GM12878 (cell line): ENCODE data around the gene CENPO. TPM values are rescaled to one million over a fixed set of nuclear protein-coding genes. Genes with fewer than 3 reads are reported as not detected.

Experiments used
- ATAC-seq: fragments of 200-7000 bp; cut with Tn5 transposase; 3 replicates; pipeline ENCODE4 v1.9.1; 2020; ENCODE audit warnings: mild to moderate bottlenecking, moderate library complexity
- BruUV-seq: library from RNA; stranded (reverse); fragments of 400-500 nt; replicated peaks from 2 replicates; lab custom pipeline; 2021; lab: Mats Ljungman, UMichigan
- CTCF ChIA-PET: fragments of 300-600 bp; sonication (Branson Sonifier 250); formaldehyde crosslinking; extraction: SDS; loops from one replicate; lab custom pipeline; 2021; ENCODE audit warnings: inconsistent platforms; lab: Yijun Ruan, JAX
- POLR2A ChIA-PET: fragments of 350-600 bp; formaldehyde crosslinking; extraction: SDS; loops from one replicate; lab custom pipeline; 2021; ENCODE audit warnings: inconsistent platforms; lab: Charles Lee
- RAD21 ChIA-PET: fragments of 300-600 bp; sonication (Branson Sonifier 250); formaldehyde crosslinking; loops from one replicate; lab custom pipeline; 2023; ENCODE audit warnings: antibody characterized with exemption; ENCODE audit not compliant: unreplicated experiment; lab: Charles Lee
- SMC1A ChIA-PET: fragments of 300-600 bp; sonication (Branson Sonifier 250); formaldehyde crosslinking; loops from one replicate; lab custom pipeline; 2023; ENCODE audit not compliant: unreplicated experiment, uncharacterized antibody; lab: Charles Lee
- DNase-seq: peaks from one replicate; pipeline ENCODE4 v3.0.0-alpha.2; 2011; ENCODE audit warnings: low read depth, low spot score
- FAIRE-seq: peaks from 3 replicates; lab custom pipeline; 2011; peaks lifted over from hg19 to GRCh38; lab: Jason Lieb, UNC
- H2AFZ ChIP-seq: 2 replicates; pipeline ENCODE4 v1.6.0; 2011; ENCODE audit warnings: low read depth, low read length, control low read depth; ENCODE audit not compliant: control insufficient read depth
- H3K27ac ChIP-seq: 2 replicates; pipeline ENCODE4 v1.5.1; 2011; ENCODE audit warnings: control low read depth; ENCODE audit not compliant: control insufficient read depth, insufficient read depth
- H3K27me3 ChIP-seq, 2 experiments: replicated peaks in 1 of 2; 2 replicates each; pipeline versions ENCODE4 v1.6.0 to v1.6.1; 2011; ENCODE audit warnings: low read length in 1 of 2; ENCODE audit not compliant: control insufficient read depth in 2 of 2, insufficient read depth in 2 of 2
- H3K36me3 ChIP-seq, 2 experiments: 2 replicates each; pipeline ENCODE4 v1.5.1; 2011; ENCODE audit warnings: low read length in 1 of 2; ENCODE audit not compliant: control insufficient read depth in 2 of 2, insufficient read depth in 2 of 2
- H3K4me1 ChIP-seq: 2 replicates; pipeline ENCODE4 v1.6.1; 2011; ENCODE audit warnings: mild to moderate bottlenecking, low read length, moderate library complexity, mixed read lengths; ENCODE audit not compliant: control insufficient read depth, insufficient read depth
- H3K4me2 ChIP-seq: 2 replicates; pipeline ENCODE4 v1.6.0; 2011; ENCODE audit warnings: control low read depth; ENCODE audit not compliant: control insufficient read depth, insufficient read depth
- H3K4me3 ChIP-seq: fragments of 200-600 bp; sonication (generic); 2 replicates; pipeline ENCODE4 v1.5.1; 2016
- H3K79me2 ChIP-seq: 2 replicates; pipeline ENCODE4 v1.6.0; 2011; ENCODE audit warnings: low read length; ENCODE audit not compliant: control insufficient read depth, insufficient read depth
- H3K9ac ChIP-seq: 2 replicates; pipeline ENCODE4 v1.8.0; 2011; ENCODE audit warnings: low read length, control low read depth, mixed read lengths; ENCODE audit not compliant: control insufficient read depth, insufficient read depth
- H3K9me3 ChIP-seq: replicated peaks from 3 replicates; pipeline ENCODE4 v1.5.1; 2011; ENCODE audit warnings: mild to moderate bottlenecking, low read length; ENCODE audit not compliant: control insufficient read depth, insufficient read depth
- H4K20me1 ChIP-seq: 2 replicates; pipeline ENCODE4 v1.6.0; 2011; ENCODE audit not compliant: control insufficient read depth, insufficient read depth
- BHLHE40 ChIP-seq, 2 experiments: fragments of 450-650 bp in 1 of 2; IDR thresholded peaks; 2 replicates each; pipeline ENCODE4 v1.6.1; 2011 to 2017; ENCODE audit warnings: low read depth in 2 of 2, borderline replicate concordance in 1 of 2, improper control_type of control experiment in 1 of 2, low read length in 1 of 2, mild to moderate bottlenecking in 1 of 2
- CBX3 ChIP-seq: fragments of 200-600 bp; sonication (generic); IDR thresholded peaks from 2 replicates; pipeline ENCODE4 v1.6.1; 2016; ENCODE audit warnings: low read depth, borderline replicate concordance
- CHD2 ChIP-seq: IDR thresholded peaks from 2 replicates; pipeline ENCODE4 v1.6.1; 2011; ENCODE audit warnings: low read depth, low read length, improper control_type of control experiment, borderline replicate concordance
- KLF5 ChIP-seq: fragments of 450-650 bp; IDR thresholded peaks from 2 replicates; pipeline ENCODE4 v1.6.1; 2014; ENCODE audit warnings: mild to moderate bottlenecking; ENCODE audit not compliant: partially characterized antibody
- NR2C1 ChIP-seq: fragments of 450-650 bp; IDR thresholded peaks from 2 replicates; pipeline ENCODE4 v1.6.1; 2017; ENCODE audit warnings: antibody characterized with exemption, mild to moderate bottlenecking, moderate library complexity
- POLR2A ChIP-seq: IDR thresholded peaks from 2 replicates; pipeline ENCODE4 v1.6.1; 2011; ENCODE audit warnings: low read depth, mild to moderate bottlenecking, low read length
- SMAD5 ChIP-seq: IDR thresholded peaks from 2 replicates; pipeline ENCODE4 v1.6.1; 2016; ENCODE audit warnings: antibody characterized with exemption, low read depth
- STAT3 ChIP-seq: IDR thresholded peaks from 2 replicates; pipeline ENCODE4 v1.6.1; 2011; ENCODE audit warnings: low read depth, low read length, improper control_type of control experiment
- ZNF274 ChIP-seq: IDR thresholded peaks from one replicate; pipeline ENCODE4 v1.8.0; 2011; ENCODE audit not compliant: insufficient read length, insufficient read depth
- WGBS: methylation state at CpG from one replicate; pipeline ENCODE4 v1.1.6; 2016; ENCODE audit warnings: low lambda C conversion rate; ENCODE audit not compliant: insufficient replicate concordance, insufficient coverage; ENCODE audit errors: missing lambda C conversion rate; 5-methylcytosine and 5-hydroxymethylcytosine counted together
- in situ Hi-C: fragments of 300-500 bp; cut with MboI; formaldehyde crosslinking; loops from 9 replicates; pipeline ENCODE4 v1.14.3; 2018; ENCODE audit warnings: mixed read lengths
- intact Hi-C: fragments of 100-400 bp; cut with micrococcal nuclease; formaldehyde crosslinking; loops from one replicate; pipeline ENCODE4 v1.14.2; 2022; ENCODE audit not compliant: unreplicated experiment
- polyA plus RNA-seq, 11 experiments: library from polyadenylated mRNA; depleted of rRNA in 4 of 11; unstranded in 6 of 11; stranded (reverse) in 5 of 11; fragments of >200 nt; fragmentation: Nextera tagmentation in 4 of 11; fragmentation: Illumina TruSeq in 1 of 11; extraction: Ambion mirVana in 4 of 11; extraction: Trizol in 1 of 11; gene quantifications; 1 replicate in 1 of 11; 2 replicates in 10 of 11; pipeline versions ENCODE4 v1.2.1 to v1.2.3, GENCODE V29; 2011 to 2016; ENCODE audit warnings: inconsistent platforms in 2 of 11, missing spikeins in 2 of 11, low read depth in 1 of 11
- total RNA-seq, 4 experiments: library from RNA; depleted of rRNA in 3 of 4; stranded (reverse); fragments of >200 nt in 3 of 4; fragmentation: Illumina TruSeq in 1 of 4; extraction: Trizol in 1 of 4; gene quantifications; 2 replicates each; pipeline versions ENCODE4 v1.2.1 to v1.2.3, GENCODE V29; 2013 to 2021
- TF ChIP-seq, protein P1 (sequence below): fragments of 450-650 bp; formaldehyde crosslinking; IDR thresholded peaks from 2 replicates; pipeline ENCODE4 v1.4.0; 2022; ENCODE audit warnings: mild to moderate bottlenecking, moderate library complexity
- TF ChIP-seq, protein P2 (sequence below): fragments of 450-650 bp; IDR thresholded peaks from 2 replicates; pipeline ENCODE4 v1.6.1; 2017; ENCODE audit warnings: borderline replicate concordance
- TF ChIP-seq, protein P3 (sequence below): fragments of 450-650 bp; IDR thresholded peaks from 2 replicates; pipeline ENCODE4 v1.6.1; 2017; ENCODE audit warnings: antibody characterized with exemption, mild to moderate bottlenecking, moderate library complexity
- TF ChIP-seq, protein P4 (sequence below): fragments of 450-650 bp; IDR thresholded peaks from 2 replicates; pipeline ENCODE4 v1.6.1; 2017; ENCODE audit warnings: mild to moderate bottlenecking, moderate library complexity

Gene CENPO
- total and polyA plus RNA-seq, 10 of the 15 experiments (the other 5 are each of a cell fraction or from before 2014, with no cell fraction given), result 18.7 to 37.0 (median 31.4) TPM

- FAIRE-seq, result no peak
- H2AFZ ChIP-seq, result no peak overlapping the region
- H3K27me3 ChIP-seq, result no peaks in the 10 kb centered on the region
- intact Hi-C loops, result no loop called here
- DNase-seq, result no peak
- WGBS, result 95% methylated on average over 4 of the region's 4 CpGs
- in situ Hi-C loops, result no loop called here
- ChIA-PET CTCF (interaction anchor here (0.8 kb wide), 1 partner anchor 404 kb away, joined by 3 read pairs; no protein-coding TSS in a partner anchor), RAD21 (no interaction called here), POLR2A (no interaction called here), SMC1A (no interaction called here)
- no peaks in the 10 kb centered on the region for H4K20me1 ChIP-seq
- H3K36me3 ChIP-seq, result peaks cover 34 to 37% of the 10 kb centered on the region in 2 experiments
- H3K4me1 ChIP-seq, result no peaks in the 10 kb centered on the region
- ATAC-seq, result no peak
- H3K9me3 ChIP-seq, result no peaks in the 10 kb centered on the region
- no peak overlapping the region for H3K4me3 ChIP-seq
- H3K79me2 ChIP-seq, result peaks cover 3% of the 10 kb centered on the region
- no TSS peak for BruUV-seq
- H3K9ac ChIP-seq, result no peak overlapping the region
- no peak overlapping the region for H3K4me2 ChIP-seq
- no peak overlapping the region for H3K27ac ChIP-seq
- TF ChIP-seq SMAD5 (no peak), POLR2A (no peak), ZNF274 (no peak), NR2C1 (no peak), CHD2 (no peak), BHLHE40 (IDR thresholded peaks at IDR 0.05; ENCODE audit: borderline replicate concordance in 1 of 2, low read depth in 2 of 2, low read length in 1 of 2) (no peak), CBX3 (no peak), KLF5 (no peak), STAT3 (no peak)
- TF ChIP-seq, protein P1, sequence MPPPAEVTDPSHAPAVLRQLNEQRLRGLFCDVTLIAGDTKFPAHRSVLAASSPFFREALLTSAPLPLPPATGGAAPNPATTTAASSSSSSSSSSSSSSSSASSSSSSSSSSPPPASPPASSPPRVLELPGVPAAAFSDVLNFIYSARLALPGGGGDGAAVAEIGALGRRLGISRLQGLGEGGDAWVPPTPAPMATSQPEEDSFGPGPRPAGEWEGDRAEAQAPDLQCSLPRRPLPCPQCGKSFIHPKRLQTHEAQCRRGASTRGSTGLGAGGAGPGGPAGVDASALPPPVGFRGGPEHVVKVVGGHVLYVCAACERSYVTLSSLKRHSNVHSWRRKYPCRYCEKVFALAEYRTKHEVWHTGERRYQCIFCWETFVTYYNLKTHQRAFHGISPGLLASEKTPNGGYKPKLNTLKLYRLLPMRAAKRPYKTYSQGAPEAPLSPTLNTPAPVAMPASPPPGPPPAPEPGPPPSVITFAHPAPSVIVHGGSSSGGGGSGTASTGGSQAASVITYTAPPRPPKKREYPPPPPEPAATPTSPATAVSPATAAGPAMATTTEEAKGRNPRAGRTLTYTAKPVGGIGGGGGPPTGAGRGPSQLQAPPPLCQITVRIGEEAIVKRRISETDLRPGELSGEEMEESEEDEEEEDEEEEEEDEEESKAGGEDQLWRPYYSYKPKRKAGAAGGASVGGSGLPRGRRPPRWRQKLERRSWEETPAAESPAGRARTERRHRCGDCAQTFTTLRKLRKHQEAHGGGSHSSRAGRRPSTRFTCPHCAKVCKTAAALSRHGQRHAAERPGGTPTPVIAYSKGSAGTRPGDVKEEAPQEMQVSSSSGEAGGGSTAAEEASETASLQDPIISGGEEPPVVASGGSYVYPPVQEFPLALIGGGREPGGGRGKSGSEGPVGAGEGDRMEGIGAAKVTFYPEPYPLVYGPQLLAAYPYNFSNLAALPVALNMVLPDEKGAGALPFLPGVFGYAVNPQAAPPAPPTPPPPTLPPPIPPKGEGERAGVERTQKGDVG (CRISPR knock-in tag), result no peak
- TF ChIP-seq, protein P2, sequence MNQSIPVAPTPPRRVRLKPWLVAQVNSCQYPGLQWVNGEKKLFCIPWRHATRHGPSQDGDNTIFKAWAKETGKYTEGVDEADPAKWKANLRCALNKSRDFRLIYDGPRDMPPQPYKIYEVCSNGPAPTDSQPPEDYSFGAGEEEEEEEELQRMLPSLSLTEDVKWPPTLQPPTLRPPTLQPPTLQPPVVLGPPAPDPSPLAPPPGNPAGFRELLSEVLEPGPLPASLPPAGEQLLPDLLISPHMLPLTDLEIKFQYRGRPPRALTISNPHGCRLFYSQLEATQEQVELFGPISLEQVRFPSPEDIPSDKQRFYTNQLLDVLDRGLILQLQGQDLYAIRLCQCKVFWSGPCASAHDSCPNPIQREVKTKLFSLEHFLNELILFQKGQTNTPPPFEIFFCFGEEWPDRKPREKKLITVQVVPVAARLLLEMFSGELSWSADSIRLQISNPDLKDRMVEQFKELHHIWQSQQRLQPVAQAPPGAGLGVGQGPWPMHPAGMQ, result no peak
- TF ChIP-seq, protein P3, sequence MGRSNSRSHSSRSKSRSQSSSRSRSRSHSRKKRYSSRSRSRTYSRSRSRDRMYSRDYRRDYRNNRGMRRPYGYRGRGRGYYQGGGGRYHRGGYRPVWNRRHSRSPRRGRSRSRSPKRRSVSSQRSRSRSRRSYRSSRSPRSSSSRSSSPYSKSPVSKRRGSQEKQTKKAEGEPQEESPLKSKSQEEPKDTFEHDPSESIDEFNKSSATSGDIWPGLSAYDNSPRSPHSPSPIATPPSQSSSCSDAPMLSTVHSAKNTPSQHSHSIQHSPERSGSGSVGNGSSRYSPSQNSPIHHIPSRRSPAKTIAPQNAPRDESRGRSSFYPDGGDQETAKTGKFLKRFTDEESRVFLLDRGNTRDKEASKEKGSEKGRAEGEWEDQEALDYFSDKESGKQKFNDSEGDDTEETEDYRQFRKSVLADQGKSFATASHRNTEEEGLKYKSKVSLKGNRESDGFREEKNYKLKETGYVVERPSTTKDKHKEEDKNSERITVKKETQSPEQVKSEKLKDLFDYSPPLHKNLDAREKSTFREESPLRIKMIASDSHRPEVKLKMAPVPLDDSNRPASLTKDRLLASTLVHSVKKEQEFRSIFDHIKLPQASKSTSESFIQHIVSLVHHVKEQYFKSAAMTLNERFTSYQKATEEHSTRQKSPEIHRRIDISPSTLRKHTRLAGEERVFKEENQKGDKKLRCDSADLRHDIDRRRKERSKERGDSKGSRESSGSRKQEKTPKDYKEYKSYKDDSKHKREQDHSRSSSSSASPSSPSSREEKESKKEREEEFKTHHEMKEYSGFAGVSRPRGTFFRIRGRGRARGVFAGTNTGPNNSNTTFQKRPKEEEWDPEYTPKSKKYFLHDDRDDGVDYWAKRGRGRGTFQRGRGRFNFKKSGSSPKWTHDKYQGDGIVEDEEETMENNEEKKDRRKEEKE, result no peak
- TF ChIP-seq, protein P4, sequence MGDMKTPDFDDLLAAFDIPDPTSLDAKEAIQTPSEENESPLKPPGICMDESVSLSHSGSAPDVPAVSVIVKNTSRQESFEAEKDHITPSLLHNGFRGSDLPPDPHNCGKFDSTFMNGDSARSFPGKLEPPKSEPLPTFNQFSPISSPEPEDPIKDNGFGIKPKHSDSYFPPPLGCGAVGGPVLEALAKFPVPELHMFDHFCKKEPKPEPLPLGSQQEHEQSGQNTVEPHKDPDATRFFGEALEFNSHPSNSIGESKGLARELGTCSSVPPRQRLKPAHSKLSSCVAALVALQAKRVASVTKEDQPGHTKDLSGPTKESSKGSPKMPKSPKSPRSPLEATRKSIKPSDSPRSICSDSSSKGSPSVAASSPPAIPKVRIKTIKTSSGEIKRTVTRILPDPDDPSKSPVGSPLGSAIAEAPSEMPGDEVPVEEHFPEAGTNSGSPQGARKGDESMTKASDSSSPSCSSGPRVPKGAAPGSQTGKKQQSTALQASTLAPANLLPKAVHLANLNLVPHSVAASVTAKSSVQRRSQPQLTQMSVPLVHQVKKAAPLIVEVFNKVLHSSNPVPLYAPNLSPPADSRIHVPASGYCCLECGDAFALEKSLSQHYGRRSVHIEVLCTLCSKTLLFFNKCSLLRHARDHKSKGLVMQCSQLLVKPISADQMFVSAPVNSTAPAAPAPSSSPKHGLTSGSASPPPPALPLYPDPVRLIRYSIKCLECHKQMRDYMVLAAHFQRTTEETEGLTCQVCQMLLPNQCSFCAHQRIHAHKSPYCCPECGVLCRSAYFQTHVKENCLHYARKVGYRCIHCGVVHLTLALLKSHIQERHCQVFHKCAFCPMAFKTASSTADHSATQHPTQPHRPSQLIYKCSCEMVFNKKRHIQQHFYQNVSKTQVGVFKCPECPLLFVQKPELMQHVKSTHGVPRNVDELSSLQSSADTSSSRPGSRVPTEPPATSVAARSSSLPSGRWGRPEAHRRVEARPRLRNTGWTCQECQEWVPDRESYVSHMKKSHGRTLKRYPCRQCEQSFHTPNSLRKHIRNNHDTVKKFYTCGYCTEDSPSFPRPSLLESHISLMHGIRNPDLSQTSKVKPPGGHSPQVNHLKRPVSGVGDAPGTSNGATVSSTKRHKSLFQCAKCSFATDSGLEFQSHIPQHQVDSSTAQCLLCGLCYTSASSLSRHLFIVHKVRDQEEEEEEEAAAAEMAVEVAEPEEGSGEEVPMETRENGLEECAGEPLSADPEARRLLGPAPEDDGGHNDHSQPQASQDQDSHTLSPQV, result no peak
Observed at GRCh38 chr2:24816884-24817283, 23.7 kb downstream of the CENPO start.
